HUES48 (cell line): ENCODE measurements around the gene SETD3.

Experiments used
- H3K27ac ChIP-seq: one replicate; pipeline ENCODE4 v1.7.0; 2013; ENCODE audit warnings: low read depth, low read length, inconsistent platforms
- H3K27me3 ChIP-seq: 2 replicates; pipeline ENCODE4 v1.6.1; 2013; ENCODE audit warnings: mild to moderate bottlenecking, low read length; ENCODE audit not compliant: control insufficient read depth, insufficient read depth
- H3K36me3 ChIP-seq: 2 replicates; pipeline ENCODE4 v1.6.1; 2013; ENCODE audit warnings: low read length; ENCODE audit not compliant: control insufficient read depth, insufficient read depth
- H3K4me1 ChIP-seq: 2 replicates; pipeline ENCODE4 v1.6.1; 2013; ENCODE audit warnings: mild to moderate bottlenecking, low read length; ENCODE audit not compliant: control insufficient read depth, insufficient read depth
- H3K4me3 ChIP-seq: 2 replicates; pipeline ENCODE4 v1.5.1; 2013; ENCODE audit warnings: mild to moderate bottlenecking, low read depth, low read length
- H3K9ac ChIP-seq: 2 replicates; pipeline ENCODE4 v1.6.1; 2013; ENCODE audit warnings: mild to moderate bottlenecking, low read depth, low read length, moderate library complexity
- H3K9me3 ChIP-seq: 2 replicates; pipeline ENCODE4 v1.6.1; 2013; ENCODE audit warnings: low read length; ENCODE audit not compliant: control insufficient read depth, insufficient read depth

SETD3 gene

DNA sequence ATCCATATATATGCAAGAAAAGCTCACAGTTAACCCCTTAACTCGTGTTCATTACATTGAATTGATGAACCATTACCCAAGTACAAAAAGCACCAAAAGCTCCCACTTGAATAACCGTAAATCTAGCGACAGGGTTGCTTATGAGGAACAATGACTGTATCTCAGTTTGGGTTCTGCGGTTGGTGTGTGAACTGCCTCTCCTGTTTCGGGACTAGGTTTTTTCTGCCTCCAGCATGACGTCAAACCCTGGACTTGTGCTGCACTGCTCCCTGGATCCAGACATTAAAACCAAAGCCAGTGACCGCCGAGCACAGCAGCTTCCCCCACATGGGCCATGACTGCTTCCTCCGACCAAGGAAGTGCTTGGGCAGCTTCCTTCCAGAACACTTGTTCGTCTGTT, 77.7 kb downstream of the SETD3 start:
- Histone ChIP-seq H3K9ac (no peak overlapping the region), H3K36me3 (peaks cover 62% of the 10 kb centered on the region)

DNA sequence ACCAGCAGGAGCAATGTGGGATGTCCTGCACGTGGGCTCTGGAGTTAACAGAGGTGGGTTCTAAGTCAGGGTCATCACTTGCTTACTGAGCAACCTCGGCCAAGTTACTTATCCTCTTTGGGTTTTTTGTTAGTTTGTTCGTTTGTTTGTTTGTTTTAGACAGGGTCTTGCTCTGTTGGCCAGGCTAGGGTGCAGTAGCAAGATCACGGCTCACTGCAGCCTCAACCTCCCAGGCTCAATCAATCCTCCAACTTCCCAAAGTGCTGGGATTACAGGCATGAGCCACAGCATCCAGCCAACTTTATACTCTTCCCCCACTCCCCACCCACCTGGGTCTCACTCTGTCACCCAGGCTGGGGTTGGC, 78.4 kb downstream of the SETD3 start:
- H3K9ac ChIP-seq, result no peak overlapping the region
- H3K4me1 ChIP-seq, result peaks cover 4% of the 10 kb centered on the region; the same call in 1 of the 2 replicates
- peaks cover 66% of the 10 kb centered on the region for H3K36me3 ChIP-seq

More for the DNA sequence above, 77.7 kb downstream of the SETD3 start:
- Histone ChIP-seq H3K27ac (no peak overlapping the region), H3K4me1 (peaks cover 11% of the 10 kb centered on the region; the same call in 1 of the 2 replicates), H3K9me3 (no peaks in the 10 kb centered on the region), H3K27me3 (no peaks in the 10 kb centered on the region), H3K4me3 (no peak overlapping the region)

DNA sequence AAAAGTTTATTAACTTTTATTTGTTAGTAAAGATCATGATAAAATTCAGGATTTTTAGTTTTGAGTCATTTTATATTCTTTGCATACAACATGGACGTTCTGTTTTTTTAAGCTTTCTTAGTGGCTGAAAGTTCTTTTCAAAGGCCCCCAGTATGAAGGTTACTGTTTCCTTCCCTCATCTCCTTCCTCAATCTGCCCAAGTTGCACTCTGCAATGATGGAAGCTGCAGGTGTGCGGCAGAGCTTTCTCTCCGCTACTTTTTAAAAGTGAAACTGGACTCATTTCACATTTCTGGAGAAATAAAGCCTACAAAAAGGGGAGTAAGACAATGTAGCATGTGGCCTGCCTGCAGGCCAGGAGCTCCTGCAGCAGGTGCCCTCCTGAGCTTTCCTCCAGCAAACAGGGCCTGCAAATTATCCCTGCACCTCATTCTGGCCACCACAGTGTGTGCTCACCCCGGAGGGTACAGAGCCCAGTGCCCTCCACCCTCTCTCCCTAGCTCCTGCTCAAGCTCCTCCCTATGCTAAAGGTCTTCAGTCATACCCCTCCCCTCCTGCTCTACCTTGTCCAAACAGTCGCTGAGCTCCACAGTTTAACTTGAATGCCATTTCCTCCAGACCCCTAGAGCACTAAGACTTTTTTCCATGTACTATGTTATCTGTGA, 78.9 kb downstream of the SETD3 start:
- Histone ChIP-seq H3K27me3 (no peaks in the 10 kb centered on the region), H3K27ac (no peak overlapping the region), H3K36me3 (peaks cover 66% of the 10 kb centered on the region), H3K9me3 (no peaks in the 10 kb centered on the region), H3K9ac (no peak overlapping the region), H3K4me3 (no peak overlapping the region), H3K4me1 (0 out of 2 replicates have a peak, but pooled peaks cover 4% of the 10 kb centered on the region)

More for the DNA sequence above, 78.4 kb downstream of the SETD3 start:
- Histone ChIP-seq H3K27me3 (no peaks in the 10 kb centered on the region), H3K9me3 (no peaks in the 10 kb centered on the region), H3K4me3 (no peak overlapping the region), H3K27ac (no peak overlapping the region)

DNA sequence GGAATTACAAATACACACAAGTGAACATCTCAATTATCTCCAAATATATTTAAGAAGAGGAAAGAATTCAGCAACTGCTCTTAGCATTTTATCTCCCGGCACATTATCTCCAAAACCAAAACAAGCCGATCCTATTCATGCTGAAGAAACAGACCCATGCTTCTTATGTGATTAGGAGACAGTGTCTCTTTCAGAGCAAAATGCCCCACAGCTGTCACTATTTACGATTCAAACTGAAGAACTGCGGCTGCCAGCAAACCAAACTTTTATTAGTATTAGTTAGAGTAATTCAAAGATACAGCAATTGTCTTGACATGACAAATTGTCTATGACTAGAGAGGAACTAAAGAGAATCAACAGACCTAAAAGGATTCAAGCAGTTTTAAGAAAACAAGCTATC, 79.4 kb downstream of the SETD3 start:
- H3K9ac ChIP-seq, result no peak overlapping the region
- H3K4me3 ChIP-seq, result no peak overlapping the region
- 0 out of 2 replicates have a peak, but pooled peaks cover 4% of the 10 kb centered on the region for H3K4me1 ChIP-seq
- H3K27me3 ChIP-seq, result no peaks in the 10 kb centered on the region
- no peak overlapping the region for H3K27ac ChIP-seq
- H3K9me3 ChIP-seq, result no peaks in the 10 kb centered on the region
- H3K36me3 ChIP-seq, result peaks cover 62% of the 10 kb centered on the region

DNA sequence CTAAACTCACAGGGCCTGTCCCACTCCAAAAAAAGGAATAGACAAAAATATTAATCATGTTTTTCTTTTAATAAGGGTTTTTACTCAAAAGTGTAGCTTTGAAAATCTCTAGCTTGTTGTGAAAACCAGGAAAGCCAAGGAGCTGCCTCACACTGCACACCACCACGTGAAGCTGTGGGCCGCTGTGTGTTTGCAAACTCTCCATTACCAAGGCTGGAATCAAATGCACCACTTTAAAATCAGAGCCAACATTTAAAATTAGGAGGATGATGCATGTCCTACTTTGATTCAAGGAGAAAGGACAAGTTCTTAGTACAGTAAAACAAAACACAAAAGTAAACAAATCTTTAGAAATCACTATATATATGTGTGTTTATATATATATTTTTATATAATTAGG, 83.0 kb downstream of the SETD3 start:
- Histone ChIP-seq H3K36me3 (peaks cover 38% of the 10 kb centered on the region), H3K27me3 (no peaks in the 10 kb centered on the region), H3K27ac (no peak overlapping the region), H3K4me1 (peaks cover 19% of the 10 kb centered on the region), H3K4me3 (no peak overlapping the region), H3K9ac (no peak overlapping the region), H3K9me3 (no peaks in the 10 kb centered on the region)

DNA sequence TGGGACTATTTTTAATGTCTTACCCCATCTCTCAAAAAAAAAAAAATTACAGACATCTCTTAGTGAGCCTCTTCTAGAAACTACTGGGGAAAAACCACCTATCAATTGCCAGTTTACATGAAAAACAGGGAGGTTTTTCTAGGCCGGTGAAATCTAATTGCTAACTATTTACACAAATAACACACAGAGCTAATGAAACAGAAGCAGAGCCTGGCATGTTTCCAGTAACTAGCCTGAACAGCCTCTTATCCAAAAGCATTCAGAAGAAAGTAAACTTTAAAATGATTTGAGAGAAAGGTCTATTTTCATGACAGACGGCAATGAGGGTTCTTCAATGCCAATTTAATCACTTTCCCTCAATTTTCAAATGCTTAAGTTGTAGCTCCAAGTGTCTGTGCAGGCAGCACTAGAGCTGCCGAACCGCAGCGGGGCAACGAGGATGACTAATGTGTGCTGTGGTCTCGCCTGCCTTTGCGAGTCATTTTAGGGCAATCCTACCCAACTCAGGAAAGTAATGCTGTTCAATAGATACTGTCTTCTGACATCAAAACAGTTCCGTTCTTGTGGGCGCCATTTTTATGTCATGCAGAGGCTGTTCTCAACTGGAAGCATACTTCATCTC, 84.6 kb downstream of the SETD3 start:
- H3K4me1 ChIP-seq, result peaks cover 15% of the 10 kb centered on the region
- H3K27ac ChIP-seq, result no peak overlapping the region
- H3K9me3 ChIP-seq, result no peaks in the 10 kb centered on the region
- H3K9ac ChIP-seq, result no peak overlapping the region
- no peak overlapping the region for H3K4me3 ChIP-seq
- H3K36me3 ChIP-seq, result peaks cover 36% of the 10 kb centered on the region
- H3K27me3 ChIP-seq, result no peaks in the 10 kb centered on the region

DNA sequence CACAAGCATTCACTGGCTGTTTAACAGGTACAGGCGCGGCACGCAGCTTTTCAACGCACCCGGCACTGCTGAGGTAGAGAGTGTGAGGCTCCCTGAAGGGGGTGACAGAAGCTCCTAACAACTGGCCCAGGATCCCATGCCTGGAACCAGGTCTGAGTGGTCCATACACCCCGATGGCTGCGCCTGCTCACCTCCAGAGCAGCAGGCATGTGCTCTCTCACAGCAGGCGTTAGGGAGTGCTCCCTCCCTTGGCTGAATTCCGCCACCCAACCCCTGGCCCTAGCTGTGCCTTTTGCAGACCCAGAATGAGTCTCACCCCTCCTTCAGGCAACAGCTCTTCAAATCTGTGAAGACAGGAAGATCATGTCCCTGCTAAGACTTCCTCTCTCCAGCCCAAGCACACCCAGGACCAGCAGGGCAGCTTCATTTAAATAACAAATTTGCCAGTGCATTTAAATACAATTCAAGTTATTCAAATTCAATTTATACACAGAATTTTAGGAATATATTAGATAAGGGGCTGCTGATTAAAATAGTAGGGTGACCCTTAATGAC, 86.0 kb downstream of the SETD3 start:
- no peak overlapping the region for H3K4me3 ChIP-seq
- peaks cover 27% of the 10 kb centered on the region for H3K36me3 ChIP-seq
- no peak overlapping the region for H3K9ac ChIP-seq
- H3K4me1 ChIP-seq, result peaks cover 15% of the 10 kb centered on the region
- no peaks in the 10 kb centered on the region for H3K27me3 ChIP-seq
- H3K9me3 ChIP-seq, result no peaks in the 10 kb centered on the region
- peak overlapping the region; percentile 7 for H3K27ac ChIP-seq

DNA sequence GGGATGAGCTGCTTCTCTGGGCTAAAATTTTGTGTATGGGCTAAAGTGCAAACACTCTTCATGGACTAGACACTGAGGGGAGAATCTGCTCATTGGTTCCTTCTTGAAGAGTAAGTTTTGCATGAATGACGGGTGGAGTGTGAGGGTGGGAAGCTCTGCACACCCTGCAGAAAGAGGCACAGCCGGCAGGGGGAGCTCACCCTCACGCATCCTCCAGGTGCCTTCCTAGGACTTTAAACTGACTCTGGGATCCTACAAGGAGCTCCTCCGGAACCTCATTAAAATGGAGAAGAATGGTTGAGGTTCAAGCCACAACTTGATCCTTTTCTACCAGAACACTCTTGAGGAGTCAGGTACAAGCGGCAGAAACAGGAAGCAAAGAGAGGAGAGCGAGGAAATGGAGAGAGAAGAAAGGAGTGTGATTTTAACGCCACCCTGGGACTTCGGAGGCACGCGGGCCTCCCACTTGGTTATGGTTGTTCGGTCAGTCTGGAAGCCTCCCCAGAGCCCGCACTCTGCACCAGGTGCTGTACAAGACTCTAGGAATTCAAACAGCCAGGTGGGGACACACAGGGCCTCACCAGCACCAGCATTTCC, 87.5 kb downstream of the SETD3 start:
- H3K4me1 ChIP-seq, result peaks cover 19% of the 10 kb centered on the region
- no peaks in the 10 kb centered on the region for H3K9me3 ChIP-seq
- H3K27me3 ChIP-seq, result no peaks in the 10 kb centered on the region
- no peak overlapping the region for H3K4me3 ChIP-seq
- no peak overlapping the region for H3K9ac ChIP-seq
- H3K36me3 ChIP-seq, result peaks cover 13% of the 10 kb centered on the region; the same call in 1 of the 2 replicates
- no peak overlapping the region for H3K27ac ChIP-seq

DNA sequence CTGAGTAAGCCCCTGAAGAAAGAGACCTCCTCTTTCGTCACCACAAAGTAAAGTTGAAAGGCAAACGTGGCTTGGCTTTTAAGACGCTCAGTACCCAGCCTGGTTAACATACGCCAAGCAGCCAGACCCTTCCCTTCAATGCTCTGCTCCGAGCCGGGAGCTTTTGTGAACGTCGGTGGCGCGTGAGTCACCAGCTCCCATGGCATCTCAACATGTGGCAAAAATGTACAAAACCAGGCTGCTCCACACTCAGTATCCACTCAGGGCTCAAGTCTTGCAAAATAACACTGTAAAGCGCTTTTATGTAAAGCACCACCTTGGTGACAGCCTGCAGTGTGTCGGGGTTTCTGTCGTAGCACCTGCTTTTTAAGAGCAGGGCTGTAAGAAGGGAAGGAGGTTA, 89.0 kb downstream of the SETD3 start:
- Histone ChIP-seq H3K4me3 (no peak overlapping the region), H3K4me1 (peaks cover 19% of the 10 kb centered on the region), H3K9ac (no peak overlapping the region), H3K27me3 (no peaks in the 10 kb centered on the region), H3K27ac (no peak overlapping the region), H3K36me3 (0 out of 2 replicates have a peak, but pooled peaks cover 7% of the 10 kb centered on the region), H3K9me3 (no peaks in the 10 kb centered on the region)

DNA sequence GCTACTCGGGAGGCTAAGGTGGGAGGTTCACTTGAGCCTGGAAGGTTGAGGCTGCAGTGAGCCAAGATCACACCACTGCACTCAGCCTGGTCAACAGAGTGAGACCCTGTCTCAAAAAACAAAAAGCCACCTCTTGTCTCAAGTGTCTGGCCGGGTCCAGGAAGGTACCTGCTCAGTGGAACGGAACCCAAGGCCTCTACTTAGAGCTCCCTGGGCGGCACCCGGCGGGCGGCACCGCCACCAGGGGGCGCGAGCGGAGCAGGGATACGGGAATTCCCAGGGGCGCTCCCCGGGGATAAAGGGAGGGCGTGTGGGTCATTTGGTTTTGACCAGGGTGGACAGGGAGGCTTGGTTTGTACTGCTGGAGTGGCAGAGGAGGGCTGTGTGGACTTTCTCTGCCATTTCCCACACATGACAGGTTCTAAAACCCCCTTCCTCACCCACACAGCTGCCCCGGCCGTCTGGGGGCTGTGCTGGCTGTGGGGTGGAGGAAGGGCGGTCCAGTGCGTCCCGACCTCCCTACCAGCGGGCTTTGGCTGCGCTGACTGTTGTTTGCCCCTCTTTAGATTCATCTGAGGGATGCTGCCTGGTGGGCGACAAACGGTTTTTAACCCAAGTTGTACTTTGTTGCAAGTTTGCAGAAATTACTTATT, 91.4 kb downstream of the SETD3 start:
- H3K36me3 ChIP-seq, result 0 out of 2 replicates have a peak, but pooled peaks cover 4% of the 10 kb centered on the region
- H3K9ac ChIP-seq, result no peak overlapping the region
- no peaks in the 10 kb centered on the region for H3K27me3 ChIP-seq
- no peaks in the 10 kb centered on the region for H3K9me3 ChIP-seq
- H3K4me1 ChIP-seq, result peaks cover 6% of the 10 kb centered on the region
- no peak overlapping the region for H3K27ac ChIP-seq
- no peak overlapping the region; the same call in 1 of the 2 replicates for H3K4me3 ChIP-seq
